ENCODE measurements around the gene SMYD4. TPM values are rescaled to one million over a fixed set of nuclear protein-coding genes. Genes with fewer than 3 reads are reported as not detected.

Gene SMYD4
- total RNA-seq, 1 experiment from 2014 or later = 13.3 TPM

GRCh38 chr17:1732833-1733321, 96.8 kb downstream of the SMYD4 start:
- DNase-seq (ENCODE audit: low read depth) = peak; percentile 83

GRCh38 chr17:1732241-1732832, 97.4 kb downstream of the SMYD4 start:
- no peak for DNase-seq (ENCODE audit: low read depth)

GRCh38 chr17:1731194-1731506, 98.6 kb downstream of the SMYD4 start:
- DNase-seq (ENCODE audit: low read depth) = no peak

DNA sequence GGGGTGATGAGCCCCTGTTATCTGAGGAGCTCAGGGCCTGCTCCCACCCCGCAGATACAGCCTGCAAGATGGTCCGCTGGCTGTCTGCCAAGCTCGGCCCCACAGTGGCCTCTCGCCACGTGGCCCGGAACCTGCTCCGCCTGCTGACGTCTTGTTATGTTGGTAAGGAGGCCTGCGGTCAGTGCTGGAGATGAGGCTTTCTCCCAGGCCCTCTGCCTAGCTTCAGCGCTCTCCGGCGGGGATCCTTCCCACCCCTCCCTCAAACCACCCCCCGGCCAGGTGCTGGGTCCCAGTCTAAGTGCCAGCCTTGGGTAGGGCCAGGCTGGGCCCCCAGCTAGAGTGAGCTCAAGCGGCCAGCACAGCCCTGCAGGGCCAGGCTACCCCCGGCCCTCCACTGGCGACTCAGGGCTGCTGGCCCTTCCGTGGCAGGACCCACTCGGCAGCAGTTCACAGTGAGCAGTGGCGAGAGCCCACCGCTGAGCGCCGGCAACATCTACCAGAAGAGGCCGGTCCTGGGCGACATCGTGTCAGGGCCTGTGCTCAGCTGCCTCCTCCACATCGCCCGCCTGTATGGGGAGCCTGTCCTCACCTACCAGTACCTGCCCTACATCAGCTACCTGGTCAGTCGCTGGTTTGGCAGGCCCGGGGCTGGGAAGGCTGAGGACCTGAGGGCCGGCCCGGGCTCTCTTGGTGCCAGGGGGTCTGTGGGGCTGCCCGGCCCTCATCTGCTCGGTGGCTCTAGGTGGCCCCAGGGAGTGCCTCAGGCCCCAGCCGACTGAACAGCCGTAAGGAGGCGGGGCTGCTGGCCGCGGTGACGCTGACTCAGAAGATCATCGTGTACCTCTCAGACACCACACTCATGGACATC, 99.1 kb downstream of the SMYD4 start:
- DNase-seq (ENCODE audit: low read depth) = peak; percentile 94

DNA sequence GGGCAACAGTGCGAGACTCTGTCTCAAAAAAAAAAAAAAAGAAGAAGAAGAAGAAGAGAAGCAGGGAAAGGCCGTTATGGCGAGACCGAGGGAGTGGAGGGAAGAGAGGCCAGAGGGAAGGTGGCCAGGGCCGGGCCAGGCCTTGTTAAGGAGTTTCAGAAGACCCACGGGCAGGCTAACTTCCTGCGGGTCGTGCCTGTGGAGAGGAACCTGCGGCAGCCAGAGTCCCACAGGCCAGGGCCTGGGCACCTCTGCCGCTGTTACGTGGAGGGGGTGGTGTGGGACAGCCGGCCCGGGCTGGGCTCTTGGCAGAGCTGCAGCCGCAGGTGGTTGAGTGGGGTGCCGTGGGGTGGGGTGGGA, 99.8 kb downstream of the SMYD4 start:
- no peak for DNase-seq (ENCODE audit: low read depth)

Other genes starting within 250 kb of the SMYD4 start
- 1.9 and 3.7 TPM in 2 replicates for gene SLC43A2, start 201.1 kb downstream of the SMYD4 start, total RNA-seq (2014; rRNA removed)
- gene SCARF1, start 184.2 kb downstream of the SMYD4 start, total RNA-seq (2014; rRNA removed) = 0.11 TPM in 1 of 2 replicates, not detected in the other
- 4.2 and 9.8 TPM in 2 replicates for gene RILP, start 180.0 kb downstream of the SMYD4 start, total RNA-seq (2014; rRNA removed)
- gene PRPF8, start 145.0 kb downstream of the SMYD4 start, total RNA-seq (2014; rRNA removed) = 82.9 and 108 TPM in 2 replicates
- 0.77 and 1.1 TPM in 2 replicates for gene TLCD2, start 119.5 kb downstream of the SMYD4 start, total RNA-seq (2014; rRNA removed)
- gene WDR81, start 105.2 kb downstream of the SMYD4 start, total RNA-seq (2014; rRNA removed) = 48.6 and 56.7 TPM in 2 replicates
- gene SERPINF2, start 87.0 kb downstream of the SMYD4 start, total RNA-seq (2014; rRNA removed) = 0.13 and 0.40 TPM in 2 replicates
- 424 and 815 TPM in 2 replicates for gene SERPINF1, start 67.8 kb downstream of the SMYD4 start, total RNA-seq (2014; rRNA removed)
- gene RPA1, start 103 bp upstream of the SMYD4 start, total RNA-seq (2014; rRNA removed) = 19.3 and 28.1 TPM in 2 replicates
- 0.64 and 0.69 TPM in 2 replicates for gene RTN4RL1, start 195.4 kb upstream of the SMYD4 start, total RNA-seq (2014; rRNA removed)
- 33.5 and 33.9 TPM in 2 replicates for gene DPH1, start 200.3 kb upstream of the SMYD4 start, total RNA-seq (2014; rRNA removed)
- 77.3 and 85.7 TPM in 2 replicates for gene OVCA2, start 212.1 kb upstream of the SMYD4 start, total RNA-seq (2014; rRNA removed)
- gene HIC1, start 225.2 kb upstream of the SMYD4 start, total RNA-seq (2014; rRNA removed) = 7.5 and 8.8 TPM in 2 replicates

All from LHCN-M2 (cell line).